Colon (tissue), 2 donors: Measurements from ENCODE around the gene ZNF549.
A peak's percentile ranks its signal among the peaks of the same experiment; 100 is the strongest.

Experiments
- FAIRE-seq: peaks from 2 replicates; lab custom pipeline; 2012; peaks lifted over from hg19 to GRCh38; lab: Jason Lieb, UNC
- donor health status: control.
- donor health status: control.

ZNF549 gene

DNA sequence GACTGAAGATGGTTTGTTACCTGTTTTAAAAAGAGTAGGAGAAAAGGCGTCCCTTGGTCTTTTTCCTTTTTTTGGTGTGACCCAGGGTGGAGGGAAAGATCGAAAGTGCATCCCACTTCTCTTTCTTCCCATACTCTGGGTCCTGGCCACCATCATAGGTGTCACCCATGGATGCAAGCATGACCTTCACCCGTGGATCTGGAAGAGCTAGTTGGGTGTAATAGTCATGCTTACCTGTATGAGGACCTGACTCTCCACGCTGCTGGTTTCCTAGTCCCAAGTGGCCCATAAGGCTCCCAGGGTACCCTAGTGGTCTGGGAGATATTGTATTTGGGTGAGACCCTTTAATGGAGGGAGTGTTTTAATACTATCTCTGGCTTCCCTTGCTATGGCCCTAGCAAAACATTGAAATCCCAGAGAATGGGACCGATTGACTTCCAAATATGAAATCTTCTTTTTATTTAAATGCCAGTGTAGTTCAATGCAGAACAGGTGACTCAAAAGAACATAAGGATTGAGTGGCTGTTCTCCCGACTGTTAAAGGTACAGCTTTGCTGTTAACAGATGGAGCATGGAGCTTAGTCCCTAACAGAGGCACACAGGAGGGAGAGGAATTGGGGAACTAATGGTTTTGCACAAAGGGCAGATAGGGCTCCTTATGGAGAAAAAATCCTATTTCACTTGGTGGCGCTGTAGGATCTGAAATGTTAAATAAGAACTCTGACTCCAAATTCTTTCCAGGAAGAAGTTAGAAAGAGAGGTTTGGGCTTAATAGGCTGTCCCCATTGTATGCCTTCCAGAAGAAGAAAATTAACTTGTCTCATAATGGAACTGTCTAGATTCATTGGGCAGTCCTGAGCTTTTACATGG lies 39.5 kb downstream of the ZNF549 start:
- no peak for FAIRE-seq

GRCh38 chr19:57570707-57571106 lies 43.6 kb downstream of the ZNF549 start:
- FAIRE-seq = no peak

GRCh38 chr19:57572415-57572947 lies 45.3 kb downstream of the ZNF549 start:
- no peak for FAIRE-seq

DNA sequence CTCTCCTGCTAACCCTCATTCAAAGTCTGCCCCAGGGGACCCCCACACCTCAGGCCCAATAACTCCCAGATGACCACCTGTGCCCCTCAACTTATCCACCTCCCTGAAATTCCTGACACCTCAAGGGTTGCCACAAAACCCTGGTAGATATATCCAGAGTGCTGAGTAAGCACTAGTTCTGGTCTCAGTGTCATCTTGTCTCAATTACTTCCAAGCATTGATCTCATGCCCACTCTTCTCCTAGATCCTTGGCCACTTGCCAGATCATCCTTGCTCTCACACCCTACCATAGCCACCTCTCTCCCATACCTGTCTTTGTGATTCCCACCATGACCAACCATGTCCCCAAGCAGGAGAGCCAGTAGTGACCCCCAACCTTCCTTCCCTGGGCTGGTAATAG lies 49.5 kb downstream of the ZNF549 start:
- no peak for FAIRE-seq

DNA sequence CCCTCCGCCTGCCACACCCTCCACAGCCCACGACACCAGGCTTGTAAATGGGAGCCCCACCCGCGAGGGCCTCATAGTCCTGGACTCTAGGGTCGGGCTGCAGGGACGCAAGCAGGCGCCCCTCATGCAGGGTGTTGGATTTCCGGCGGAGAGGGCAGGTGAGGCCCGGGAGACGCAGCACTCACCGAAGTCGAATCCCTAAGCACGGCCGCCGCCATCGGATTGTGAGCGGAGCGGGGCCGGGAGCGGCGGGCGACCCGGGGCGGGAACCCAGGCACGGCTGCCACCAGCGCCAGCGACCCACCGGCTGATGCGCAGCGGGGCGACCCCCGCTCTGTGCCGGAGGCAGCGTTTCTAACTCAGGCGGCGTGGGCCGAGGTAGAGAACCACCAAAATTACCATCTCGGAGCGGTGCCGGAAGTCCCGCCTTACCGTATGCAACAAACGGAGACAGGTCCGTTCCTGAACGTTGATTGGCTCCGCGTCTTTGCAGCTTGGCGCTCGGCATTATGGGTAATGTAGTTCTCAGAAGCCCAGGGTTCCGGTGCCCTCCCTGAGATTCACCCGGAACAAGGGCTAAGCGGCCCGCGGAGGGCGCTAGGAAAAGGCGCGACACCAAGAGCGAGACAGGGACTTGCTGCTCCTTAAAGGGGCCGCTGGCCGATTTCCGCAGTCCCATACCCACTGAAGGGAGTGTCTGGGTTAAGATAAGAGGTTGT lies 51.5 kb downstream of the ZNF549 start, which contains the start of gene ZNF416:
Gene ZNF416 (minus strand): TSS at position 425 of the 719 bp plus-strand sequence. CDS start 207 bp downstream, at position 218.
- FAIRE-seq = peak; percentile 79

- FAIRE-seq = no peak
Measured at GRCh38 chr19:57583104-57583520, 56.0 kb downstream of the ZNF549 start.

DNA sequence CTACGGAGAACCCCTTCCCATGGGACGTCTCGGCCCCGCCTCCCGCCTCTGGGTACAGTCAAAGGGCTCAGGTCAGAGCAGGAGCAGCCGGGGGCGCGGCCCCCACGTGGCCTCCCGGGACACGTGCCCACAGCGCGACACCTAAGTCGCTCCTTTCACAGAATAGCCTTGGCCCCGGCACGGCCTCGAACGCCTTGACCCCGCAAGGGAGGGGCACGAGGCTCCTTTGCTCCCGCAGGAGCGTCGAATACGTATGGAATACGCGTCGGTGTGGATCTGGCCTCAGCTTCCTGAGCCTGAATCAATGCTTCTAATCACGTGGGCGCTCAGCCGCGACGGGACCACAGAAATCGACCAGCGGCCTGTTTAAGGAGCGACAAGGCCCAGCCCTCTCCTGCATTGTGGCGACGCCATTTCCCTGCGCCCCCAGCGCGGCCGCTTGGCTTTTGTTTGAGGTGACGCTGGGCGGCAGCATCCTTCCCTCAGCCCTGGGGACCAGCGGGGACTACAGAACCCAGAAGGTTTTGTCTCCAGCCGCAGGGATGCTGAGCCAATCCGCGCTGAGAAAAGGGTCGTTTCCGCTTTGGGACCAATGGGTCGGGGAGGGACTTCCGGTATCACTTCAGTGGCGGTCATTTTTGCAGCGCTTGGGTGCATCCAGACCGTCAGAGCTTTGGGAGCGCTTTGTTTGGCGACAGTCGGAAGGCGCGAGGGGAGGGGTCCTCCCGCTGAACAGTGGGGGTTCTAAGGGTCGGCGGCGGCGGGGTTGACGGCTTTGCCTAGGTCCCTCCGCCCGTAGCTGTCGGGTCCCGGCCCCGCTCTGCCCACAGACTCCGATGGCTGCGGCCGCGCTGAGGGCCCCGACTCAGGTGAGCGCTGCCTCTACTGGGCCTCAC lies 56.6 kb downstream of the ZNF549 start, which contains the start of gene ZIK1:
Gene ZIK1 (plus strand): TSS at position 625 of the 896 bp plus-strand sequence. CDS start 212 bp downstream, at position 837.
- no peak for FAIRE-seq

GRCh38 chr19:57587529-57587928 lies 60.4 kb downstream of the ZNF549 start:
- FAIRE-seq = no peak

GRCh38 chr19:57599377-57599760 lies 72.2 kb downstream of the ZNF549 start:
- FAIRE-seq = no peak

GRCh38 chr19:57599761-57600383 lies 72.7 kb downstream of the ZNF549 start, which contains the start of gene ZNF530:
Gene ZNF530 (plus strand): TSS chr19:57599885. CDS start chr19:57604346, 4,461 bp downstream.
- no peak for FAIRE-seq

DNA sequence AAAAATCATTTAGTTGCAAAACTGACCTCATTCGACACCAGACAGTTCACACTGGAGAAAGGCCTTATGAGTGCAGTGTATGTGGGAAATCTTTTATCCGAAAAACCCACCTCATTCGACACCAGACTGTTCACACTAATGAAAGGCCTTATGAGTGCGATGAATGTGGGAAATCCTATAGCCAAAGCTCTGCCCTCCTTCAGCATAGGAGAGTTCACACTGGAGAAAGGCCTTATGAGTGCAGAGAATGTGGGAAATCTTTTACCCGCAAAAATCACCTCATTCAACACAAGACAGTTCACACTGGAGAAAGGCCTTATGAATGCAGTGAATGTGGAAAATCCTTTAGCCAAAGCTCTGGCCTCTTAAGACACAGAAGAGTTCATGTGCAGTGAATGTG lies 79.8 kb downstream of the ZNF549 start:
- no peak for FAIRE-seq
